ENCODE results near the gene TMEM79.

- TF ChIP-seq CTCF (conservative IDR thresholded peaks at IDR 0.05 in 1 of 2, IDR thresholded peaks at IDR 0.05 in 1 of 2; ENCODE audit: low read depth in 1 of 2, low read length in 2 of 2), result no peak
- TF ChIP-seq EZH2 (IDR thresholded peaks at IDR 0.05; ENCODE audit: low read length, missing control alignments), result no peak
These were observed 42.8 kb upstream of the TMEM79 start for GRCh38 chr1:156241311-156241811.

Data from fibroblast of lung (primary cell).